ENCODE data around the gene PKD2.

PKD2 gene

DNA sequence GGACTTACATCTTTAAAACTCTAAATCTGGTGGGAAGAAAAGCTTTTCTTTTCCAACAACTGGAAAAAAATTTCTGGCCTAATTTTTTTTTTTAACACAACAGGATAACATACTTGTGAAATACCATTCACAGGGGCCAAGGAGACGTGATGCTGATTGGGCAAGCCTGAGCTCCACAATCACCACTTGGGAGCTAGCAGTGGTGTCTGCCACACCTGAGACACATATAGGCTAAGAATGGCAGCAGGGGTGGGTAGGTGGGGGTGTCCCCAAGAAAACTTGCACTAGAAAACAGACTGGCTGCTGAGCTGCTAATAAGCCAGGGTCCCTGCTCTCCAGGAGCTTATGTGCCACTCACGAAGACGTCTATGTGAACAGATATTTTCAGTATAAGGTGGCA lies 5.6 kb upstream of the PKD2 start:
- Histone ChIP-seq H3K4me1 (ENCODE audit: low read length) (0 out of 2 replicates have a peak, but pooled peaks cover 4% of the 10 kb centered on the region), H3K9ac (ENCODE audit: low read length) (no peak overlapping the region), H2AFZ (ENCODE audit: low read depth, low read length) (no peak overlapping the region), H3K79me2 (ENCODE audit: low read length) (no peaks in the 10 kb centered on the region), H3K27ac (ENCODE audit: low read length) (no peak overlapping the region), H3K4me3 (ENCODE audit: low read length) (no peak overlapping the region), H3K36me3 (replicated peaks; ENCODE audit: low read depth, low read length) (no peaks in the 10 kb centered on the region), H3K4me2 (ENCODE audit: low read length) (no peak overlapping the region), H3K9me3 (ENCODE audit: insufficient read depth, low read length) (no peaks in the 10 kb centered on the region), H3K27me3 (ENCODE audit: low read depth, low read length) (no peaks in the 10 kb centered on the region), H4K20me1 (ENCODE audit: insufficient read depth, low read length) (no peaks in the 10 kb centered on the region)
- no peak for TF ChIP-seq EZH2phosphoT487 (IDR thresholded peaks at IDR 0.05; ENCODE audit: low read depth)
- TF ChIP-seq, protein P1, sequence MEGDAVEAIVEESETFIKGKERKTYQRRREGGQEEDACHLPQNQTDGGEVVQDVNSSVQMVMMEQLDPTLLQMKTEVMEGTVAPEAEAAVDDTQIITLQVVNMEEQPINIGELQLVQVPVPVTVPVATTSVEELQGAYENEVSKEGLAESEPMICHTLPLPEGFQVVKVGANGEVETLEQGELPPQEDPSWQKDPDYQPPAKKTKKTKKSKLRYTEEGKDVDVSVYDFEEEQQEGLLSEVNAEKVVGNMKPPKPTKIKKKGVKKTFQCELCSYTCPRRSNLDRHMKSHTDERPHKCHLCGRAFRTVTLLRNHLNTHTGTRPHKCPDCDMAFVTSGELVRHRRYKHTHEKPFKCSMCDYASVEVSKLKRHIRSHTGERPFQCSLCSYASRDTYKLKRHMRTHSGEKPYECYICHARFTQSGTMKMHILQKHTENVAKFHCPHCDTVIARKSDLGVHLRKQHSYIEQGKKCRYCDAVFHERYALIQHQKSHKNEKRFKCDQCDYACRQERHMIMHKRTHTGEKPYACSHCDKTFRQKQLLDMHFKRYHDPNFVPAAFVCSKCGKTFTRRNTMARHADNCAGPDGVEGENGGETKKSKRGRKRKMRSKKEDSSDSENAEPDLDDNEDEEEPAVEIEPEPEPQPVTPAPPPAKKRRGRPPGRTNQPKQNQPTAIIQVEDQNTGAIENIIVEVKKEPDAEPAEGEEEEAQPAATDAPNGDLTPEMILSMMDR (IDR thresholded peaks at IDR 0.05; ENCODE audit: low read depth, low read length) = no peak

- H3K27me3 ChIP-seq (ENCODE audit: low read depth, low read length) = no peaks in the 10 kb centered on the region
- no peak overlapping the region for H3K4me2 ChIP-seq (ENCODE audit: low read length)
- no peak overlapping the region for H3K9ac ChIP-seq (ENCODE audit: low read length)
- H3K4me1 ChIP-seq (ENCODE audit: low read length) = 0 out of 2 replicates have a peak, but pooled peaks cover 3% of the 10 kb centered on the region
- H4K20me1 ChIP-seq (ENCODE audit: insufficient read depth, low read length) = no peaks in the 10 kb centered on the region
- no peak overlapping the region for H3K27ac ChIP-seq (ENCODE audit: low read length)
- H3K36me3 ChIP-seq (replicated peaks; ENCODE audit: low read depth, low read length) = no peaks in the 10 kb centered on the region
- H3K9me3 ChIP-seq (ENCODE audit: insufficient read depth, low read length) = no peaks in the 10 kb centered on the region
- no peaks in the 10 kb centered on the region for H3K79me2 ChIP-seq (ENCODE audit: low read length)
- no peak for TF ChIP-seq EZH2phosphoT487 (IDR thresholded peaks at IDR 0.05; ENCODE audit: low read depth)
- TF ChIP-seq, protein P1 (IDR thresholded peaks at IDR 0.05; ENCODE audit: low read depth, low read length) = no peak
- no peak overlapping the region for H3K4me3 ChIP-seq (ENCODE audit: low read length)
- H2AFZ ChIP-seq (ENCODE audit: low read depth, low read length) = no peak overlapping the region
Observed at GRCh38 chr4:88002786-88003185, 4.6 kb upstream of the PKD2 start.

- H3K4me1 ChIP-seq (ENCODE audit: low read length) = 0 out of 2 replicates have a peak, but pooled peaks cover 3% of the 10 kb centered on the region
- no peak overlapping the region for H3K27ac ChIP-seq (ENCODE audit: low read length)
Observed at GRCh38 chr4:88003261-88003660, 4.2 kb upstream of the PKD2 start.

GRCh38 chr4:88005076-88005475 lies 2.4 kb upstream of the PKD2 start:
- Histone ChIP-seq H3K36me3 (replicated peaks; ENCODE audit: low read depth, low read length) (no peaks in the 10 kb centered on the region), H3K9ac (ENCODE audit: low read length) (no peak overlapping the region), H3K4me3 (ENCODE audit: low read length) (no peak overlapping the region), H3K27me3 (ENCODE audit: low read depth, low read length) (no peaks in the 10 kb centered on the region), H2AFZ (ENCODE audit: low read depth, low read length) (no peak overlapping the region), H3K79me2 (ENCODE audit: low read length) (peaks cover 20% of the 10 kb centered on the region), H3K27ac (ENCODE audit: low read length) (no peak overlapping the region), H3K9me3 (ENCODE audit: insufficient read depth, low read length) (no peaks in the 10 kb centered on the region), H4K20me1 (ENCODE audit: insufficient read depth, low read length) (peaks cover 10% of the 10 kb centered on the region; the same call in 1 of the 2 replicates), H3K4me2 (ENCODE audit: low read length) (no peak overlapping the region), H3K4me1 (ENCODE audit: low read length) (peaks cover 13% of the 10 kb centered on the region)
- no peak for TF ChIP-seq EZH2phosphoT487 (IDR thresholded peaks at IDR 0.05; ENCODE audit: low read depth)
- TF ChIP-seq, protein P1 (IDR thresholded peaks at IDR 0.05; ENCODE audit: low read depth, low read length) = no peak

More at GRCh38 chr4:88003261-88003660, 4.2 kb upstream of the PKD2 start:
- Histone ChIP-seq H3K9me3 (ENCODE audit: insufficient read depth, low read length) (no peaks in the 10 kb centered on the region), H4K20me1 (ENCODE audit: insufficient read depth, low read length) (no peaks in the 10 kb centered on the region), H3K27me3 (ENCODE audit: low read depth, low read length) (no peaks in the 10 kb centered on the region), H3K4me2 (ENCODE audit: low read length) (no peak overlapping the region), H3K79me2 (ENCODE audit: low read length) (peaks cover 3% of the 10 kb centered on the region), H3K9ac (ENCODE audit: low read length) (no peak overlapping the region), H2AFZ (ENCODE audit: low read depth, low read length) (no peak overlapping the region), H3K36me3 (replicated peaks; ENCODE audit: low read depth, low read length) (no peaks in the 10 kb centered on the region), H3K4me3 (ENCODE audit: low read length) (no peak overlapping the region)
- no peak for TF ChIP-seq EZH2phosphoT487 (IDR thresholded peaks at IDR 0.05; ENCODE audit: low read depth)
- TF ChIP-seq, protein P1 (IDR thresholded peaks at IDR 0.05; ENCODE audit: low read depth, low read length) = no peak

All from OCI-LY3 (cell line).